GM12801 (cell line): ENCODE measurements around the gene ARL6IP5.

Experiments used
- CTCF ChIP-seq: IDR thresholded peaks from one replicate; pipeline ENCODE4 v1.5.1; 2011; ENCODE audit warnings: control low read depth; ENCODE audit not compliant: insufficient read length; ENCODE audit errors: extremely low read depth

Gene ARL6IP5

GRCh38 chr3:69130689-69131088, 46.0 kb downstream of the ARL6IP5 start:
- TF ChIP-seq CTCF, result no peak

DNA sequence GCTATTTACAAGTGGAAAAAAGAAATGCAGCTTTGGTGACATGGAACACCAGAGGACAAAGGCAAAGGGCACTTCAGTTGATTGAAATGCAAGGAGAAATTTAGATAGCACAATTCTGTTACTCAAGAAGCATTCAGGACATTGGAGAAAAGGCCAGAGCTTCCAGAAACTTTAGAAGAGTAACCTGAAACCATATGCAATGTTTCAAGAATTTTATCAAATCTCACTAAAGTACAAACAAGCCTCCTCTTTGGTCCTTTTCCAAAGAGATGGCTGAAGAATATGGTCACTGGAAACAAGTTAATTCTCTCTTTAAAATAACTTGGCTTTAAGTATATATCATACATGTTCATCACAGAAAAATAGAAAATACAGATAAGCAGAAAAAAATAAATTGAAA, 52.3 kb downstream of the ARL6IP5 start:
- TF ChIP-seq CTCF, result no peak

- no peak for TF ChIP-seq CTCF
Measured at GRCh38 chr3:69137412-69137811, 52.7 kb downstream of the ARL6IP5 start.

- TF ChIP-seq CTCF, result no peak
Measured at GRCh38 chr3:69141313-69141712, 56.6 kb downstream of the ARL6IP5 start.

DNA sequence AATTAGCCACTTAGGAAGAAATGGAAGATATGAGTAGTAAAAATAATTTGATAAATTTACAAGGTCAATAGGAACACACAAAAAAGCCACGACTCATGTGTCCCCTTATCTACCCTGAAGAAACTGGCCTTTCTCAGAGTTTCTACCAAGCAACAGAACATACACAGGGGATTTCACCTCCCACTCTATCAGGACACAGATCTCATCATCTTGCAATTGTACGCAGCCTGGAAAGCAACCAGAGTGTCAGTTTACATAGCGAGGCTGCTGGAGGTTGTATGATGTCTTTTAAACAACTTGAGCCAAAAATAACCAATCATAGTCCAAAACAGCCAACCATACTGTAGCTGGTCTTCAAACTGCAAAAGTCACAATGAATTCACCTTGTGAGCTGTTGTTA, 57.4 kb downstream of the ARL6IP5 start:
- no peak for TF ChIP-seq CTCF

DNA sequence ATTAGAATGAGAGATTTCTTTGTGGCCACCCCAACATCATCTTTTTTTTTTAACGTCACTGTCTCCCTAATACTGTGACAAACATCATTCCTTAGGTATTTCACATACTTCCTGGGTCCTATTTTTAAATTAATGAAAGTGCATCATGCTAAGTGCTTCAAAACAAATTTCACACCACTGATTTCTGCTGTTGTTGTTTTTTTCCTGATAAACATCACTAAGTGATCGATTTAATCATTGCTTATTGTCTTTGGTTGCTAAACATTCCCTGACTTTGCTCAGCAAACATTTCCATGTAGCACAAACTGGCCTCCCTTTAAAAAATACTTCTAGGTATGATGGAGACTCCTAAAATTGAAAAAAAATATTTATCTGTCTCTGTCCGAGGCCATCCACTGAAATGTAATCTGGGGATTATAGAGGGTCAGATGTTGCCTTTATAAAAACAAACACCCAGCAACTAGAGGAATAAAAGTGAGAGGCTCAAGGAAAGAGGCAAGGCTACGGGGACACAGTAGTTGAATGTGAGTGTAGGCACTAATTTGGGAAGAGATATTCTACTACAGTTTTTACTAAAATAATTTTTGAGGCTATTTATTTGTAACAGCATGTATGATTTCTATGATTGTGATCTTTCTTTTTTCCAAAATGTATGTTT, 58.2 kb downstream of the ARL6IP5 start:
- TF ChIP-seq CTCF, result no peak

- TF ChIP-seq CTCF, result no peak
Measured at GRCh38 chr3:69143612-69144011, 58.9 kb downstream of the ARL6IP5 start.
